ENCODE data around the gene STXBP6. TPM values are rescaled to one million over a fixed set of nuclear protein-coding genes. Genes with fewer than 3 reads are reported as not detected.

The STXBP6 gene
- total and polyA plus RNA-seq, 2 of the 13 experiments (the other 11 are each of a cell fraction or from before 2014, with no cell fraction given): 35.3 to 42.8 TPM

DNA sequence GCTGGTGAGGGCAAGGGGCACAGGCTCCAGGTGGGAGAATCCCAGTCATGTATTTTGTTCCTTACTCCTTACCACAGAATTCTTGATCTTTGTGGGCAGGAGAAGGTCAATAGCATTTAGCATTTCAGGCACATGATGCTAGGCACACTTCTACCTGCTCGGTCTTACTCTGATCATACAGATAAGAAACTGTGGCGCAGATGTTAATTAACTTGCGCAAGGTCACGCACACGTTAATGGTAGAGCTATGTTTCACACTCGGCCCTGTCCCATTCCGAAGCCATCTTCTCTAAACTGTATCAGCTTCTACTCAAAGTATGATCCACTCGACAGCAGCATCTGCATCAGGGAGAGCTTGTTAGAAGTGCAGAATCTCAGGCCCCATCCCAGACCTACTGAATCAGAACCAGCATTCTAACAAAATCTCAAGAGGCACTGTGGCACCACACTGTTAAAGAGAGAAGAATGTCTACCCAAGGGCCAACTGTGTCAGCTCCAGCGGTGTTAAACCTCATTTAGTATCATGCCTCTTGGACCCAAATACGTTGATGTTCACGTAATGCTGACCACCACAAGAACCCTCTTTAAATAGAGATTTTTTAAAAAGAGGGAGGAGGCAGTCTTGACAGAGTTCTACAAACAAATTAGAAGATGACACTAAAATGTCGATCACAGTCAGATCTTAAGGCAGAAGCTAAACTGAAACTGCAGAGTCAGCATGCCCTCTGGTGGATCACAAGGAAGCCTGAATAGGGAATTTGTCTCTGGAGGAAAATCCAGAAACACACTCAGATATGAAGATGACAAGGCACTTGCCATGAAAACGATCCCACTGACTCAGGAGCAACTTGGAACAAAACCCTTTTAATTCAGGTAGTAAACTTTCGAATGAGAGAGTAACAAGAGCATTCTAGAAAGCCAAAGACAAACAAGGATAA lies 7.3 kb downstream of the STXBP6 start (continued):
- TF ChIP-seq, protein P1, sequence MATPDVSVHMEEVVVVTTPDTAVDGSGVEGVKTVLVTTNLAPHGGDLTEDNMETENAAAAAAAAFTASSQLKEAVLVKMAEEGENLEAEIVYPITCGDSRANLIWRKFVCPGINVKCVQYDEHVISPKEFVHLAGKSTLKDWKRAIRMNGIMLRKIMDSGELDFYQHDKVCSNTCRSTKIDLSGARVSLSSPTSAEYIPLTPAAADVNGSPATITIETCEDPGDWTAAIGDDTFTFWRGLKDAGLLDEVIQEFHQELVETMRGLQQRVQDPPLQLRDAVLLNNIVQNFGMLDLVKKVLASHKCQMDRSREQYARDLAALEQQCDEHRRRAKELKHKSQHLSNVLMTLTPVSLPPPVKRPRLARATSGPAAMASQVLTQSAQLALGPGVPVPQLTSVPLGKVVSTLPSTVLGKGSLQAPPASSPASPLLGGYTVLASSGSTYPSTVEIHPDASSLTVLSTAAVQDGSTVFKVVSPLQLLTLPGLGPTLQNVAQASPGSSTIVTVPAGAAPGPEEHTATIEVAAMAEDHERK (CRISPR knock-in tag; IDR thresholded peaks at IDR 0.05; ENCODE audit: low read depth): no peak
- TF ChIP-seq, protein P2, sequence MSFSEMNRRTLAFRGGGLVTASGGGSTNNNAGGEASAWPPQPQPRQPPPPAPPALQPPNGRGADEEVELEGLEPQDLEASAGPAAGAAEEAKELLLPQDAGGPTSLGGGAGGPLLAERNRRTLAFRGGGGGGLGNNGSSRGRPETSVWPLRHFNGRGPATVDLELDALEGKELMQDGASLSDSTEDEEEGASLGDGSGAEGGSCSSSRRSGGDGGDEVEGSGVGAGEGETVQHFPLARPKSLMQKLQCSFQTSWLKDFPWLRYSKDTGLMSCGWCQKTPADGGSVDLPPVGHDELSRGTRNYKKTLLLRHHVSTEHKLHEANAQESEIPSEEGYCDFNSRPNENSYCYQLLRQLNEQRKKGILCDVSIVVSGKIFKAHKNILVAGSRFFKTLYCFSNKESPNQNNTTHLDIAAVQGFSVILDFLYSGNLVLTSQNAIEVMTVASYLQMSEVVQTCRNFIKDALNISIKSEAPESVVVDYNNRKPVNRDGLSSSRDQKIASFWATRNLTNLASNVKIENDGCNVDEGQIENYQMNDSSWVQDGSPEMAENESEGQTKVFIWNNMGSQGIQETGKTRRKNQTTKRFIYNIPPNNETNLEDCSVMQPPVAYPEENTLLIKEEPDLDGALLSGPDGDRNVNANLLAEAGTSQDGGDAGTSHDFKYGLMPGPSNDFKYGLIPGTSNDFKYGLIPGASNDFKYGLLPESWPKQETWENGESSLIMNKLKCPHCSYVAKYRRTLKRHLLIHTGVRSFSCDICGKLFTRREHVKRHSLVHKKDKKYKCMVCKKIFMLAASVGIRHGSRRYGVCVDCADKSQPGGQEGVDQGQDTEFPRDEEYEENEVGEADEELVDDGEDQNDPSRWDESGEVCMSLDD (CRISPR knock-in tag; IDR thresholded peaks at IDR 0.05; ENCODE audit: borderline replicate concordance): no peak
- no peak for TF ChIP-seq CBX1 (IDR thresholded peaks at IDR 0.05; ENCODE audit: low read depth)
- TF ChIP-seq PCBP1 (IDR thresholded peaks at IDR 0.05; ENCODE audit: borderline replicate concordance, low read depth, low read length): no peak
- TF ChIP-seq, protein P3, sequence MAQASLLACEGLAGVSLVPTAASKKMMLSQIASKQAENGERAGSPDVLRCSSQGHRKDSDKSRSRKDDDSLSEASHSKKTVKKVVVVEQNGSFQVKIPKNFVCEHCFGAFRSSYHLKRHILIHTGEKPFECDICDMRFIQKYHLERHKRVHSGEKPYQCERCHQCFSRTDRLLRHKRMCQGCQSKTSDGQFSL (CRISPR knock-in tag; IDR thresholded peaks at IDR 0.05): 0 out of 2 replicates have a peak, but pooled peaks have one; percentile 21
- TF ChIP-seq SMARCC2 (IDR thresholded peaks at IDR 0.05): no peak
- TF ChIP-seq, protein P4, sequence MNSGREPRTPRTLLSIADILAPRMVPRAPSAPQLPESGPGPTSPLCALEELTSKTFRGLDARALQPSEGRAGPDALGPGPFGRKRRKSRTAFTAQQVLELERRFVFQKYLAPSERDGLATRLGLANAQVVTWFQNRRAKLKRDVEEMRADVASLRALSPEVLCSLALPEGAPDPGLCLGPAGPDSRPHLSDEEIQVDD (CRISPR knock-in tag; IDR thresholded peaks at IDR 0.05; ENCODE audit: borderline replicate concordance): no peak
- TF ChIP-seq MED13 (CRISPR knock-in tag; IDR thresholded peaks at IDR 0.05): no peak
- TF ChIP-seq, protein P5, sequence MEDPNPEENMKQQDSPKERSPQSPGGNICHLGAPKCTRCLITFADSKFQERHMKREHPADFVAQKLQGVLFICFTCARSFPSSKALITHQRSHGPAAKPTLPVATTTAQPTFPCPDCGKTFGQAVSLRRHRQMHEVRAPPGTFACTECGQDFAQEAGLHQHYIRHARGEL (CRISPR knock-in tag; IDR thresholded peaks at IDR 0.05): no peak
- no peak for TF ChIP-seq NFYC (CRISPR knock-in tag; IDR thresholded peaks at IDR 0.05)
- TF ChIP-seq HIVEP1 (CRISPR knock-in tag; IDR thresholded peaks at IDR 0.05): no peak
- no peak for TF ChIP-seq ZSCAN30 (CRISPR knock-in tag; IDR thresholded peaks at IDR 0.05)
- TF ChIP-seq ZNF136 (CRISPR knock-in tag; IDR thresholded peaks at IDR 0.05; ENCODE audit: low read depth): no peak
- TF ChIP-seq ZNF569 (CRISPR knock-in tag; IDR thresholded peaks at IDR 0.05; ENCODE audit: borderline replicate concordance): no peak
- TF ChIP-seq, protein P6, sequence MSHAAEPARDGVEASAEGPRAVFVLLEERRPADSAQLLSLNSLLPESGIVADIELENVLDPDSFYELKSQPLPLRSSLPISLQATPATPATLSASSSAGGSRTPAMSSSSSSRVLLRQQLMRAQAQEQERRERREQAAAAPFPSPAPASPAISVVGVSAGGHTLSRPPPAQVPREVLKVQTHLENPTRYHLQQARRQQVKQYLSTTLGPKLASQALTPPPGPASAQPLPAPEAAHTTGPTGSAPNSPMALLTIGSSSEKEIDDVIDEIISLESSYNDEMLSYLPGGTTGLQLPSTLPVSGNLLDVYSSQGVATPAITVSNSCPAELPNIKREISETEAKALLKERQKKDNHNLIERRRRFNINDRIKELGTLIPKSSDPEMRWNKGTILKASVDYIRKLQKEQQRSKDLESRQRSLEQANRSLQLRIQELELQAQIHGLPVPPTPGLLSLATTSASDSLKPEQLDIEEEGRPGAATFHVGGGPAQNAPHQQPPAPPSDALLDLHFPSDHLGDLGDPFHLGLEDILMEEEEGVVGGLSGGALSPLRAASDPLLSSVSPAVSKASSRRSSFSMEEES (CRISPR knock-in tag; IDR thresholded peaks at IDR 0.05): no peak
- no peak for TF ChIP-seq SOX6 (IDR thresholded peaks at IDR 0.05)
- TF ChIP-seq SOX6 (CRISPR knock-in tag; IDR thresholded peaks at IDR 0.05): 0 out of 2 replicates have a peak, but pooled peaks have one; percentile 29
- TF ChIP-seq ZNF430 (CRISPR knock-in tag; IDR thresholded peaks at IDR 0.05): no peak
- TF ChIP-seq, protein P7, sequence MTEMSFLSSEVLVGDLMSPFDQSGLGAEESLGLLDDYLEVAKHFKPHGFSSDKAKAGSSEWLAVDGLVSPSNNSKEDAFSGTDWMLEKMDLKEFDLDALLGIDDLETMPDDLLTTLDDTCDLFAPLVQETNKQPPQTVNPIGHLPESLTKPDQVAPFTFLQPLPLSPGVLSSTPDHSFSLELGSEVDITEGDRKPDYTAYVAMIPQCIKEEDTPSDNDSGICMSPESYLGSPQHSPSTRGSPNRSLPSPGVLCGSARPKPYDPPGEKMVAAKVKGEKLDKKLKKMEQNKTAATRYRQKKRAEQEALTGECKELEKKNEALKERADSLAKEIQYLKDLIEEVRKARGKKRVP (CRISPR knock-in tag; IDR thresholded peaks at IDR 0.05): no peak
- no peak for TF ChIP-seq SNAPC2 (CRISPR knock-in tag; IDR thresholded peaks at IDR 0.05)
- TF ChIP-seq ZC3H13 (CRISPR knock-in tag; IDR thresholded peaks at IDR 0.05): no peak

Data from HepG2 (cell line).